GM19372 (cell line): ENCODE data around the gene HTATIP2.
A peak's percentile ranks its signal among the peaks of the same experiment; 100 is the strongest.
"Not testable (repeated sequence)": the region's sequence is repeated elsewhere in the genome, so short reads cannot be mapped to it uniquely, and the experiment has no call there.

Experiments used
- ATAC-seq: cut with Tn5 transposase; IDR thresholded peaks from one replicate; pipeline ENCODE4 v1.9.1; 2021; ENCODE audit warnings: mild to moderate bottlenecking, low read depth, moderate library complexity; ENCODE audit not compliant: unreplicated experiment

The HTATIP2 gene

GRCh38 chr11:20369826-20370225 lies 6.3 kb downstream of the HTATIP2 start:
- no peak for ATAC-seq

GRCh38 chr11:20372081-20372626 lies 8.6 kb downstream of the HTATIP2 start:
- ATAC-seq: no peak

- no peak for ATAC-seq
Measured at GRCh38 chr11:20373147-20373546, 9.6 kb downstream of the HTATIP2 start.

- ATAC-seq: no peak
Measured at GRCh38 chr11:20373568-20374209, 10.2 kb downstream of the HTATIP2 start.

- ATAC-seq: no peak
Measured at GRCh38 chr11:20374741-20375300, 11.3 kb downstream of the HTATIP2 start.

GRCh38 chr11:20376162-20376730 lies 12.7 kb downstream of the HTATIP2 start:
- no peak for ATAC-seq

- ATAC-seq: not testable (repeated sequence)
Measured at GRCh38 chr11:20385996-20386395, 22.5 kb downstream of the HTATIP2 start.

GRCh38 chr11:20387261-20388095 lies 24.0 kb downstream of the HTATIP2 start, which contains the start of gene PRMT3:
Gene PRMT3, plus strand, starts transcription at chr11:20387716. Its CDS starts 31 bp downstream, at chr11:20387747.
- peak; percentile 80 for ATAC-seq

- peak; percentile 15 for ATAC-seq
Measured at GRCh38 chr11:20388096-20389055, 24.9 kb downstream of the HTATIP2 start.

- ATAC-seq: peak; percentile 89
Measured at GRCh38 chr11:20397281-20397680, 33.8 kb downstream of the HTATIP2 start.

- no peak for ATAC-seq
Measured at GRCh38 chr11:20399498-20399897, 36.0 kb downstream of the HTATIP2 start.

- ATAC-seq: no peak
Measured at GRCh38 chr11:20403059-20403458, 39.5 kb downstream of the HTATIP2 start.

- no peak for ATAC-seq
Measured at GRCh38 chr11:20406484-20406883, 43.0 kb downstream of the HTATIP2 start.

GRCh38 chr11:20407344-20407743 lies 43.8 kb downstream of the HTATIP2 start:
- no peak for ATAC-seq

- ATAC-seq: no peak
Measured at GRCh38 chr11:20415432-20415831, 51.9 kb downstream of the HTATIP2 start.

- ATAC-seq: no peak
Measured at GRCh38 chr11:20417771-20418170, 54.3 kb downstream of the HTATIP2 start.

GRCh38 chr11:20421946-20422345 lies 58.4 kb downstream of the HTATIP2 start:
- no peak for ATAC-seq

GRCh38 chr11:20429216-20429615 lies 65.7 kb downstream of the HTATIP2 start:
- ATAC-seq: no peak
